Right lobe of liver (tissue), 6 donors: ENCODE results near the gene ZDHHC9. TPM values are rescaled to one million over a fixed set of nuclear protein-coding genes. Genes with fewer than 3 reads are reported as not detected.
A peak's percentile ranks its signal among the peaks of the same experiment; 100 is the strongest.

ENCODE experiments used
- ATAC-seq, 4 donors: fragments of 200-7000 bp; cut with Tn5 transposase; one replicate each; pipeline ENCODE4 v1.9.1; 2020; ENCODE audit warnings: mild to moderate bottlenecking in 4 of 4, moderate library complexity in 4 of 4
- DNase-seq, 3 donors: peaks; one replicate each; pipeline ENCODE4 v3.0.0-alpha.2; 2020
- H3K27ac ChIP-seq, 3 donors: fragments of 200-600 bp; one replicate each; pipeline ENCODE4 v1.8.0; 2022
- H3K27me3 ChIP-seq, 2 donors: fragments of 200-600 bp; one replicate each; pipeline ENCODE4 v1.8.0; 2022
- H3K36me3 ChIP-seq, 4 donors: fragments of 200-600 bp; sonication (generic) in 1 of 4; one replicate each; pipeline versions ENCODE4 v1.5.1 to v1.8.0; 2017 to 2022; ENCODE audit warnings: control low read depth in 1 of 4
- H3K4me1 ChIP-seq, 4 donors: fragments of 200-600 bp; sonication (generic) in 1 of 4; one replicate each; pipeline versions ENCODE4 v1.5.1 to v1.8.0; 2017 to 2022; ENCODE audit warnings: control low read depth in 1 of 4
- H3K4me3 ChIP-seq, 3 donors: fragments of 200-600 bp; one replicate each; pipeline ENCODE4 v1.8.0; 2022
- H3K9me3 ChIP-seq, 4 donors: fragments of 200-600 bp; sonication (generic) in 1 of 4; one replicate each; pipeline versions ENCODE4 v1.5.1 to v1.8.0; 2017 to 2022; ENCODE audit warnings: control low read depth in 1 of 4
- CTCF ChIP-seq, 4 donors: fragments of 200-600 bp in 3 of 4; fragments of 450-650 bp in 1 of 4; IDR thresholded peaks; one replicate each; pipeline versions ENCODE4 v1.5.1 to v1.8.0; 2016 to 2022; ENCODE audit warnings: antibody characterized with exemption in 4 of 4, mild to moderate bottlenecking in 2 of 4
- POLR2A ChIP-seq: fragments of 450-650 bp; IDR thresholded peaks from one replicate; pipeline ENCODE4 v1.6.1; 2017; ENCODE audit warnings: antibody characterized with exemption, mild to moderate bottlenecking
- WGBS: methylation state at CpG from one replicate; pipeline ENCODE4 v1.1.6; 2018; ENCODE audit warnings: low coverage, low lambda C conversion rate; ENCODE audit not compliant: insufficient coverage; ENCODE audit errors: missing lambda C conversion rate; 5-methylcytosine and 5-hydroxymethylcytosine counted together
- intact Hi-C, 2 donors: fragments of 100-400 bp; cut with DNase I; formaldehyde crosslinking; loops; one replicate each; pipeline versions ENCODE4 v1.11.2 to v1.14.1; 2022
- total RNA-seq, 6 experiments: library from RNA; depleted of rRNA in 2 of 6; stranded (reverse); fragments of >200 nt in 2 of 6; fragmentation: NEBNext Ultra II Directional in 3 of 6; extraction: Animal tissue kit (Norgen Biotek cat#: 25700) in 3 of 6; gene quantifications; one replicate each; pipeline versions ENCODE4 v1.1.0 to v1.2.4, GENCODE V29; 2016 to 2023
- donor health status: DM: no; HTN: yes; CAD: no.
- donor health status: DM: no; HTN: no; CAD: no.
- donor health status: DM: no; HTN: no; CAD: no.
- donor health status: DM: no; HTN: yes; CAD: no.
- donor health status: DM: no; HTN: yes; CAD: no.

Gene ZDHHC9
- total RNA-seq, 6 experiments from 2014 or later, result 30.8 to 41.8 (median 33.6) TPM

DNA sequence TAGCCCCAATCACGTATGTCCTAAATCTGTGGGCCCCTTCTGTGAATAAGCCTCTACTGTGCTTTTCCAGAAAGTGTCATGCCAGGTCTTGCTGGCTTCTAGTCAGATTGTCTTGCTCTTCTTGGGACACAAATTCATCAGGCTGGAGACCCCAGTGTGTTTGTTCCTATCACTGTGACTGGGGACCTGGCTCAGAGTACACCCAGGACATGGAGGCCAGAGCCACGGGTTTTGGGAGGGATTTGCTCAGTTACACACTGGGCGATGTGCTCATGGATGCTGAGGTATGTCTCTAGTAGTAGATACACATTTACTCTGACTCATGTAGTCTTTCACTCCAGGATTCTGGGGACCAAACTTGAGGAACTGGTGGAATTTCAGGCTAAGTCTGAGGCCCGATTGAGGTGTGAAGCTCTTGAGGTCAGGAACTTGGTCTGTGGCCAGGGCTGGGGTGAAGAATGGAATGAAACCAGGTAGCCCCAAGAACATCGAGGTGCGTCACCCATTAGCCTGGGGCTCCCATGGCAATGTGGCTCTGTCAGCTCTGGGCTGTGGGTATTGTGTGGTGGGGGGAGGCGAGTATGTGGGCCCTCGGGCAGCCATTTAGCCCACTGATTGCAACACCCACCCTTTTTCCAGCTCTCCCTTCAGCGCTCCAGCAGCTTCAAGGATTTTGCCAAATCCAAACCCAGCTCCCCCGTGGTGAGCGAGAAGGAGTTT, 56.2 kb downstream of the ZDHHC9 start:
- intact Hi-C loops, result no loop called here
- no peak overlapping the region for H3K4me3 ChIP-seq
- H3K4me1 ChIP-seq, result no peaks in the 10 kb centered on the region
- no peaks in the 10 kb centered on the region for H3K9me3 ChIP-seq
- TF ChIP-seq CTCF (IDR thresholded peaks at IDR 0.05) (no peak), POLR2A (no peak)
- 59% methylated on average over 6 of the region's 11 CpGs for WGBS
- DNase-seq (no peak), ATAC-seq (no peak)
- no peaks in the 10 kb centered on the region for H3K36me3 ChIP-seq
- no peak overlapping the region for H3K27ac ChIP-seq
- no peaks in the 10 kb centered on the region for H3K27me3 ChIP-seq

GRCh38 chrX:129786210-129786651, 57.5 kb downstream of the ZDHHC9 start:
- Histone ChIP-seq H3K9me3 (no peaks in the 10 kb centered on the region), H3K27ac (no peak overlapping the region), H3K4me3 (no peak overlapping the region), H3K36me3 (no peaks in the 10 kb centered on the region), H3K4me1 (no peaks in the 10 kb centered on the region), H3K27me3 (no peaks in the 10 kb centered on the region)
- WGBS, result 75% methylated on average over 1 of the region's 3 CpGs
- TF ChIP-seq CTCF (IDR thresholded peaks at IDR 0.05), result no peak
- no peak for TF ChIP-seq POLR2A
- DNase-seq, result no peak
- peak in 1 of 4 donors; percentile 24 for ATAC-seq
- intact Hi-C loops, result no loop called here

- no peak for ATAC-seq
- no peaks in the 10 kb centered on the region for H3K27me3 ChIP-seq
- no peak for DNase-seq
- no peak overlapping the region for H3K4me3 ChIP-seq
- intact Hi-C loops, result no loop called here
- H3K27ac ChIP-seq, result no peak overlapping the region
- TF ChIP-seq CTCF (IDR thresholded peaks at IDR 0.05) (no peak), POLR2A (no peak)
- 51% methylated on average over 9 of the region's 11 CpGs for WGBS
- no peaks in the 10 kb centered on the region for H3K9me3 ChIP-seq
- H3K4me1 ChIP-seq, result no peaks in the 10 kb centered on the region
- no peaks in the 10 kb centered on the region for H3K36me3 ChIP-seq
These were observed 58.3 kb downstream of the ZDHHC9 start for GRCh38 chrX:129785160-129785947.

DNA sequence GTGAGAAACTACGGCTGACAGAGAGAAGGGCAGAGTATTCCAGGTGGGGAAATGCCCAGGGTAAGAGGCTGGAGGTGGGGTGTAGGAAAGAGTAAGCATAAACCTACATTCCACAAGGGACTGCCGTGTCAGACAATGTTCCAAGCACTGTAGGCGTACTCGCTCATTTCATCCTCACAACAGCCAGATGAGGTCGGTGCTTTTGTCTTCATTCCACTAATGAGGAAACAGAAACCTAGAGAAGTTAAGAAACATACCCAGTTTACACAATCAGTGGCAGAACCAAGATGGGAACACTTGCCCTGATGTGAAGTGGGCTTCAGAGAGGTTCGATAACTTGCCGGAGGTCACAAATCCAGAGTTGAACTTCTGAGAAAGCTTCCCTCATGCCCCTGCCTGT, 59.3 kb downstream of the ZDHHC9 start:
- H3K27ac ChIP-seq, result no peak overlapping the region
- DNase-seq (no peak), ATAC-seq (no peak)
- 69% methylated on average over 6 of the region's 7 CpGs for WGBS
- H3K36me3 ChIP-seq, result no peaks in the 10 kb centered on the region
- TF ChIP-seq CTCF (IDR thresholded peaks at IDR 0.05), result no peak
- no peak for TF ChIP-seq POLR2A
- no peaks in the 10 kb centered on the region for H3K27me3 ChIP-seq
- intact Hi-C loops, result no loop called here
- no peaks in the 10 kb centered on the region for H3K9me3 ChIP-seq
- no peak overlapping the region for H3K4me3 ChIP-seq
- no peaks in the 10 kb centered on the region for H3K4me1 ChIP-seq
